ENCODE measurements around the gene DNASE1L2.

DNASE1L2 gene, protein sequence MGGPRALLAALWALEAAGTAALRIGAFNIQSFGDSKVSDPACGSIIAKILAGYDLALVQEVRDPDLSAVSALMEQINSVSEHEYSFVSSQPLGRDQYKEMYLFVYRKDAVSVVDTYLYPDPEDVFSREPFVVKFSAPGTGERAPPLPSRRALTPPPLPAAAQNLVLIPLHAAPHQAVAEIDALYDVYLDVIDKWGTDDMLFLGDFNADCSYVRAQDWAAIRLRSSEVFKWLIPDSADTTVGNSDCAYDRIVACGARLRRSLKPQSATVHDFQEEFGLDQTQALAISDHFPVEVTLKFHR

DNA sequence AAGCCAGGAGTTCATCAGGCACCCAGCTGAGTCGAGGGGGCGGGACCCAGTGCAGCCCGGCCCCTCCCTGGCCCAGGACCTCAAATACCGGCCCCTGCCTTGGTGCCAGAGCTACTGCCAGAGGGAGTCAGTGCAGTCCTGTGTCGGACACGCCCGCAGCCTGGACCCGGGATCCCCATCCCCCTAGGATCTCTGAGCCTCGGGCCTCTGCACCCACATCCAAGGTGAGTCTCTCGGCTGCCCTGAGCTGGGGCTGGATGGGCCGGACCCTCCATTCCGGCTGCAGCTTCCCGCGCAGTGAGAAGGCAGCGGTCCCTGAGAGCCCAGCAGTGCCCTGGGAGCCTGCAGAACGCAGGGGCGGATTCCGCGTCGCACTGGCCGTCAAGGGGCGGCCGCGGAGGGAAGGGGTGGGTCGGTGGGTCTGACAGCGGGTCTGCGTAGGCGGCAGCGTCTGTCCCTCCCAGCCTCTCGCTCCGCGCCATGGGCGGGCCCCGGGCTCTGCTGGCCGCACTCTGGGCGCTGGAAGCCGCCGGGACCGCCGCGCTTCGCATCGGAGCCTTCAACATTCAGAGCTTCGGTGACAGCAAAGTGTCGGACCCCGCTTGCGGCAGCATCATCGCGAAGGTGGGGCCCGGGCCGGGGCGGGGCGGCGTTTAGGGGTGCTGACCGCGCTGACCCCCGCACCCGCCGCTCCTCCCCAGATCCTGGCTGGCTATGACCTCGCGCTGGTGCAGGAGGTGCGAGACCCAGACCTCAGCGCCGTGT lies at the start of gene DNASE1L2:
DNASE1L2 (plus strand) TSS at position 108 of the 765 bp plus-strand sequence; CDS start at position 481, 373 bp downstream.
- TF ChIP-seq GATA3 (IDR thresholded peaks at IDR 0.05; ENCODE audit: low read depth, low read length): no peak

DNA sequence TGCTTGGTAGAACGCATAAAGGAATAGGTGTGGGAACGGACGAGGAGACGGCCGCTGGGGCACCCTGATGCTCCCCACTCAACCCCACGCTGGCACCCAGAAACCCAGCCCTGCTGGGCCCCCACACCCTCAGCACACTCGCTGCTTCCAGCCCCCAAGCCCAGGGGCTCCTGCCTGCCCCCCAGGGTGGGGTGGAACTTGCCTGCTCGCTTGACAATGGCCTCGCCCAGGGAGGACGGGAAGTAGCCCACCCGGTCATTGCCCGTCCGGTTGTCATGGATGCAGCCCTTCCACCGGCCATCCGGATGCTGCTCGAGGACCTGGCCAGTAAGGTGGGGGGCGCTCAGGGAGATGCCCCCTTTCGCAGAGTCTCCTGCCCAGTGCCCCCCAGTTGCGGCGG lies 49.7 kb upstream of the DNASE1L2 start:
- no peak for TF ChIP-seq GATA3 (IDR thresholded peaks at IDR 0.05; ENCODE audit: low read depth, low read length)
- TF ChIP-seq GATA2 (IDR thresholded peaks at IDR 0.05; ENCODE audit: low read depth, low read length): no peak

DNA sequence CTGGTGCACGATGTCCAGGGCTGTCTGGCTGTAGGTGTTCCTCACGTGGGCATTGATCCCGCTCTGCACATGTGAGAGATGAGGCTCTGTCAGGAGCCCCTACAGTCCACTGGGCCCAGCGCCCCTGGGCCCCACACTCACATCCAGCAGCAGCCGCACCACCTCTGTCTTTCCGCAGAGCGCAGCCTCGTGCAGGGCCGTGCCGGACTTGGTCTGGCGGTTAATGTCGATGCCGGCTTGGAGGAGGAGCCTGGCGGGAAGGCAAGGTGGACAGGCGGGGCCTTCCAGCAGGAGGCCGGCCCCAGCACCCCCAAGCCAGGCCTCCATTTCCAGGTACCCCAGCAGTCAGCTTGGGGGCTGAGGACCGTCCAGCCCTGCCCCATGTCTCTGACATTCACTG lies 49.0 kb upstream of the DNASE1L2 start:
- TF ChIP-seq GATA2 (IDR thresholded peaks at IDR 0.05; ENCODE audit: low read depth, low read length) (no peak), GATA3 (IDR thresholded peaks at IDR 0.05; ENCODE audit: low read depth, low read length) (no peak)

DNA sequence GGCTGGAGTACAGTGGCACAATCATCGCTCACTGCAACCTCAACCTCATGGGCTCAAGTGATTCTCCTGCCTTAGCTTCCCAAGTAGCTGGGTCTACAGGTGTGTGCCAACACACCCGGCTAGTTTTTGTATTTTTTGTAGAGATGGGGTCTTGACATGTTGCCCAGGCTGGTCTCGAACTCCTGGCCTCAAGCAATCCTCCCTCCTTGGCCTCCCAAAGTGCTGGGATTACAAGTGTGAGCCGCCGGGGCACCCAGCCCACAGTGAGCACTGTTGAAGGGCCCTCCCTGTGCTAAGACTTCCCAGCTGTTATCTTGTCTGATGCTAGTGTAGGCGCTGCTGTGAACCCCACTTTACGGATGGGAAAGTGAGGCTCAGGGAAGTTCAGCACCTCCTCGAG lies 47.8 kb upstream of the DNASE1L2 start:
- TF ChIP-seq GATA2 (IDR thresholded peaks at IDR 0.05; ENCODE audit: low read depth, low read length) (no peak), GATA3 (IDR thresholded peaks at IDR 0.05; ENCODE audit: low read depth, low read length) (no peak)

DNA sequence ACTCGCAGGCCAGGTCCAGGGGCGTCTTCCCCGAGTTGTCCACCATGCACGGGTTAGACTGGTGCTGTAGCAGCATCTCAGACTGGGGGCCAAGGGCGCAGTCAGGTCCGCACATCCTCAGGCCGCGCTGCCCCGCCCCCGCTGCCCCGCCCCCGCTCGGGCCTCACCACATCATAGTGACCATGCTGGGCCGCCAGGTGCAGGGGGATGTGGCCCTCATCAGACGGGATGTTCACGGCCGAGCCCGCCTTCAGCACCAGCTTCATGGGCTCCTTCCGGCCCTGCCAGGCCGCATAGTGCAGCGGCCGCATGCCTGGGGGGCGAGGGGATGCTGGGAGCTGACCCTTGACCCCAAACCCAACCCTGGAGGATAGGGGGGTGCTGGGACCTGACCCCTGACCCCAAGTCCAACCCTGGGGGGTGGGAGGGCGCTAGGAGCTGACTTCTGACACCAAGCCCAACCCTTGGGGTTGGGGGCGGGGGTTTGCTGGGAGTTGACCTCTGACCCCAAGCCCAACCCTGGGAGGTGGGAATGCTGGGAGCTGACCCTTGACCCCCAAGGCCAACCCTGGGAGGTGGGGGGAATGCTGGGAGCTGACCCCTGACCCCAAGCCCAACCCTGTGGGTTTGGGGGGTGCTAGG lies 46.9 kb upstream of the DNASE1L2 start:
- TF ChIP-seq GATA3 (IDR thresholded peaks at IDR 0.05; ENCODE audit: low read depth, low read length): no peak
- no peak for TF ChIP-seq GATA2 (IDR thresholded peaks at IDR 0.05; ENCODE audit: low read depth, low read length)

DNA sequence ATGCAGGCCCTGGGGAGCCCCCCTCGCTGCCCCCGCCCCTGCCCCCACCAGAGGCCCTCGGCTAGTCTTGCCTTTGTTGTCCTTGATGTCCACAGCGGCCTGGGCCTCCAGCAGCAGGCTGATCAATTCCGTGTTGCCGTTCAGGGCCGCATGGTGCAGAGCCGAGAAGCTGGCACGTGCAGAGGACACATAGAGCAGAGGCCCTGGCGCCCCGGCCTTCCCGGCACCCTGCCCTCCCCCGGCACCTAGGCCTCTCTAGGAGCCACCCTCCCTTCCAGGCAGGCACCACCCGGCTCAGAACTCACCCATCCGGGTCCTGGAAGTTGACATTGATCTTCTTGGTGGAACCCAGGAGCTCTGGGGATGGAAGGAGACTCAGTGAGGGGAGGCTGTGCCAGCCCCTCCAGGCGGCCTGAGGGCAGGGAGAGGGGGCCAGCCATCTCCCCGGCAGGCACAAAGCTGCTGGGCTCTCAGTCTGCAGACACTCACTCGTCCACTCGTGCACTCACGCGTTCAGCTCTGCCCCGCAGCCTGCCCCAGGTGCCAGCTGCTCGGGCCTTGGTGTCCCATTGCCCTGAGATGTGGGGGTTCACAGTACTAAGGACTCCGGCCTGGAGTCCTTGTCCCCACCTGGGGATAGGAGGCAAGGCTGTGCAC lies 46.1 kb upstream of the DNASE1L2 start:
- TF ChIP-seq GATA3 (IDR thresholded peaks at IDR 0.05; ENCODE audit: low read depth, low read length): no peak
- no peak for TF ChIP-seq GATA2 (IDR thresholded peaks at IDR 0.05; ENCODE audit: low read depth, low read length)

DNA sequence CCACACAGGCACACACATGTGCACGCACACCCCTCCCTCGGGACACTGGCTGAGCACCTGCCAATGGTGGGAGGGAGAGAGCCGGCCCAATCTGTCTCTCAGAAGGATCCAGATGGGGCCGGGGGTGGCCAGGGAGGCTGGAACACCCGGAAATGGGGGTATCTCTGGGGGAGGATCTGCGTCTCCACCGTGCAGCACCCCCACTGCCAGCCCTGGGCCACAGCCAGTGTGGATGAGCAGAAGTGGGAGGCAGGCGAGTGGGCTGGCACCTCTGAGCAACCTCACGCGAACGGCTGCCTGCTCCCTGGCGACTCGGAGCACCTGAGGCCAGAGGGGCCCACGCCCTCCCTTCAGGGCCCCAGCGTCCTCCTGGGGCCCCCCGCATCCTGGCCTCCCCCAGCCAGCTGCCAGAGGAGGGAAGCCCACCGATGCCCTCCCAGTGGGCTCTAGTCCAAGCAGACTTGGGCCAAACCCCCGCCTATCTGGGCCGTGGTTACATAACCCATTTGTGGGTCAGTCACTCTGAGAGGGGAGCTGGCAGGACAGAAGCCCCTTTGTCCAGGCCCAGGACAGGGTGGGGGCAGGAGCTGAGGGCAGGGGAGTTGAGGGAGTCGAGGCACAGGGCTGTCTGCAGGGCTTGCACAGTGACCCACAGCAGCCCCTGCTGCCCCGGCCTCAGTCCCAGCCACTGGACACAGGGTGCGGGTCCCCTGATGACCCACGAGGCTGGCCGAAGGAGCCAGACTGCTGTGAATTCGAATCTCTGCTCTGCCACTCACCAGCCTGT lies 45.4 kb upstream of the DNASE1L2 start:
- TF ChIP-seq GATA3 (IDR thresholded peaks at IDR 0.05; ENCODE audit: low read depth, low read length): no peak
- TF ChIP-seq GATA2 (IDR thresholded peaks at IDR 0.05; ENCODE audit: low read depth, low read length): no peak

DNA sequence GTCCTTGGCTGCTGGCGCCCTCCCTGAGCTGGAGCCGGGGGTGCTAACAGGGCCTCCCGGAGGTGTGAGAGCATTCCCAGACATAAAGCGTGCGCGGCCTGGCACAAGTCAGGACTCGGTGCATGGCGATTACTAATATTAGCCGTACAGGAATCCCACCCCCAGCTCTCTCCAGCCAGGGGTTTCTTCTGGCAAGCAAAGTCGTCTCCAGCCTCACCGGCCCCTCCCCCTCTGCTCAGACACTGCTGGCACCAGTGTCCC lies 44.9 kb upstream of the DNASE1L2 start:
- TF ChIP-seq GATA2 (IDR thresholded peaks at IDR 0.05; ENCODE audit: low read depth, low read length): no peak
- no peak for TF ChIP-seq GATA3 (IDR thresholded peaks at IDR 0.05; ENCODE audit: low read depth, low read length)

DNA sequence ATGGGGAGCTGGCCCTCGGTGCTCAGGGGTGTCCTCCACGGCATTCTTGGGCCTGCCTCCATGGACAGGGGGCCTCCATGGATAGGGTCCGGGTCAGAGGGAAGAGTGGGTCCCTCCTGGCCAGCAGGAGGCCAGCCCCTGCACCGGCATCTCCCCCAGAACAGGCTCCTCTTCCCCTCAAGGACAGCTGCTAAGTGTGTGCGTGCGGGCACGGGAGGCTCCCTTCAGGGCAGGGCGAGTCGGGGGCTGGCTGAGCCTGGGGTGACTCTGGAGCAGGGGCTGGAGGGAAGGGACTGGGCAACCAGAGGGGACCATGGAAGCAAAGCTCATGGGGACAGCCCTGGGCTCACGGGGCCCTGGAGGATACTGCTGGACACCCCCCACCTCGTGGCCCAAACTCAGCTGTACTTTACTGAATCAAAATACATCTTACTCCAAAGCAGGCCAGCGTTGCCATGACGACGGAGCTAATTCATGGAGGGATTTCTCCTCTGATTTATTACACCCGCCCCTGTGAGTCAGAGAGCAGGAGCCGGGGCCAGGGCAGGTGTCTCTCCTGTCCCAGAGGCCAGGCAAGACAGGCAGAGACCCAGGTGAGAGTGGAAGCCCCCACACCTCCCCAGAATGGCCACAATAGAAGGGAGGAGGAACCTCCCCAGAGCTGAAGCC lies 41.9 kb upstream of the DNASE1L2 start:
- TF ChIP-seq GATA3 (IDR thresholded peaks at IDR 0.05; ENCODE audit: low read depth, low read length): no peak
- TF ChIP-seq GATA2 (IDR thresholded peaks at IDR 0.05; ENCODE audit: low read depth, low read length): no peak

DNA sequence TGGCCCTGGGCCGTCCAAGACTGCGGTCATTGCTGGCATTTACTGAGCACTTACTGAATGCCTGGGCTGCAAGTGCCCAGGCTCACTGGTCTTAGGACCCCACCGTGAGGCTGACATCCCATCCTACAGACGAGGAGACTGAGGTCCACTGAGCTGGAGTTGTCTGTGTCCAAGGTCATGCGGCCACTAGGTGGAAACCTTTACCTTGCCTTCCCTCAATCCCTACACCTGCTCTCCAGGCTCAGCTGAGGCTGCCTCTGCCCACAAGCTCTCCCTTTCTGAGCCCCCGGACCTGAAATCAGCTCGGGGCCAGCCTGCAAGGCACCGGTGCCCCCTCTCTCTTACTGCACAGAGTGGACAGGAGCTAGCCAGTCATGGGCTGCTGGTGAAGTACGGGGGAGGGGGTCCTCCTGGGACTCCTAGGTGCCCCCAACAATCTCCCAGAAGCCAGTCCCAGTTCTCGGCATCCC lies 41.4 kb upstream of the DNASE1L2 start:
- TF ChIP-seq GATA3 (IDR thresholded peaks at IDR 0.05; ENCODE audit: low read depth, low read length) (no peak), GATA2 (IDR thresholded peaks at IDR 0.05; ENCODE audit: low read depth, low read length) (no peak)

DNA sequence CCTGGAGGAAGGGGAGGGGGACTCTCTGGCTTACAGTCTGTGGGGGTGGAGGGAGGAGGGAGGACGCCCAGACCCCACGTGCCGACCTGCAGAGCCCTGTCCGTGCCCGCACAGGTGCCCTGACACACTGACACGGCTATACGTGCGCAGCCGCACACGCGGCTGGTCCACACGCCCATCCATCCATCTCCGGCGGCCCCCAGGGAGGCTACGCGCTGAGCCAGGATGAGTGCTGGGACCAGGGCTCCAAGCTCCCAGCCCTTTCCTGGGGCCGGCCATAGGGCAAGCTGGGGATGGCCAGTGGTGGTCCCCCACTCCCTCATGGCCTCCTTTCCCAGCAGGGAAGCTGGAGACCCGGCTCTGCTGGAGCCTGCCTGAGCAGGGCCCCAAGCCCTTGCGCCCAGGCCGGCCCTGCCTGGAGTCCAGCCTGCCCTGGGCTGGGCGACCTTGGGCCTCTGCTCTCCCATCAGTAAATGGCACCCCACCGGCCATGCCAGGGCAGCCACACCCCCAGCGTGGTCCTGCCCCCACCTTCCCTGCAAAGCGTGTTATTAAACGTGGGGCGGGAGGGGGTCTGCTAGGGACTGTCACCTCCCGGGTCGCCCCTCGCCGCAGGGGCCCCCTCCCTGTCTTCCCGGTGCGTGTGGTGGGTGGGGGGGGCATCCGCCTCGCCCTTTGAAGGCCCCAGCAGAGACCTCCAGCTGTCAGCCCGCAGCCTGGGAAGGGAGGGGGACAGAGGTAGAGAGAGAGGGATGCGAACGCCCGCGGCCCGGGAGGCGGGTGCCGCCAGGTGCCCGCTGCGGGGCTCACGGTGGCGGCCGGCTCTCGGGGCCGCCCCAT lies 40.7 kb upstream of the DNASE1L2 start:
- TF ChIP-seq GATA3 (IDR thresholded peaks at IDR 0.05; ENCODE audit: low read depth, low read length) (no peak), GATA2 (IDR thresholded peaks at IDR 0.05; ENCODE audit: low read depth, low read length) (no peak)

DNA sequence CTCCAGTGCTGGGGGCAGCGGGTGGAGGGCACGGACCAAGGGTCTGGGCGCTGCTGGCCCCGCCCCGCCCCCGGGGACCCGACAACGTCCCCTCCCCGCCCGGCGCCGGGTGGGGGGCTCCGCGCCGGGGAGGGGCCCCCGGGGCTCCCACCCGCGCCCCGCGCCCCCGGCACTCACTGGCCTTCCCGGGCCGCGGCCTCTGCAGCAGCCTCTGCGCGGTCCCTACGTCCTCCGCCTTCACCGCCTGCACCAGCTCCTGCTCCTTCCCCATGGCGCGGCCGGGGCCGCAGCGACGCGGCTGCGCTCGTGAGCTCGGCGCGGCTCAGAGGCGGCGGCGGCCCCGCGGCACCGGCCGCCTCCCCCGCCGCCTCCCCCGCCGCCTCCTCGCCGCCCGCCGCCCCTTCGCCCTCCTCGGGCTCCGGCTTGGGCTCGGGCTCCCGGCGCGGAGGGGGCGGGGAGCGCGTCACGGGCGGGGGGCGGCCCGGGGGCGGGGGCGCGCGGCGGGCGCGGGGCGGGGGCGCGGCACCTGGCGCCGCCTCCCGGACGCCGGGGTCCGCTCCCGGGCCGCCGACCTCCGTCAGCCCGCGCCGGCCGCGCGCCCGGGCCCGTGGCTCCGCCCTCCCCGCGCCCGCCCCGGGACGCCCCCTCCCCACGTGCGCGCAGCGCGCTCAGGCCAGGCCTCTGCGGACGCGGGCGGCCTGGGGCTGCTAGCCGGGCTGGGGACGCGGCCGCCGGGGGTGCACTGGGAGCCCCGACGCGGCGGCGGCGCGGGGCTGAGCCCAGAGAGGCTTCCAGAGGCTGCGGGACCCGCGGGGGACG lies 39.9 kb upstream of the DNASE1L2 start, which contains the start of gene CASKIN1:
CASKIN1 (minus strand) TSS at position 444 of the 819 bp plus-strand sequence; CDS start at position 271, 173 bp downstream.
- TF ChIP-seq GATA2 (IDR thresholded peaks at IDR 0.05; ENCODE audit: low read depth, low read length) (no peak), GATA3 (IDR thresholded peaks at IDR 0.05; ENCODE audit: low read depth, low read length) (no peak)

Measured in SH-SY5Y (cell line).